OCI-LY7 (cell line): ENCODE measurements around the gene PFKP. TPM values are rescaled to one million over a fixed set of nuclear protein-coding genes. Genes with fewer than 3 reads are reported as not detected.

ENCODE experiments used
- BruUV-seq: library from RNA; stranded (reverse); fragments of 400-500 nt; replicated peaks from 2 replicates; lab custom pipeline; 2021; lab: Mats Ljungman, UMichigan
- CTCF ChIA-PET: fragments of 300-600 bp; sonication (Branson Sonifier 250); formaldehyde crosslinking; loops from one replicate; lab custom pipeline; 2022; ENCODE audit warnings: antibody characterized with exemption; ENCODE audit not compliant: unreplicated experiment; lab: Charles Lee
- POLR2A ChIA-PET: fragments of 300-600 bp; sonication (Branson Sonifier 250); formaldehyde crosslinking; loops from one replicate; lab custom pipeline; 2022; ENCODE audit warnings: antibody characterized with exemption; lab: Charles Lee
- DNase-seq: peaks from one replicate; pipeline ENCODE4 v3.0.0-alpha.2; 2015; ENCODE audit warnings: low spot score
- H2AFZ ChIP-seq: fragments of 200-600 bp; sonication (generic), shearing (Covaris generic); 2 replicates; pipeline ENCODE4 v1.6.1; 2014; ENCODE audit warnings: mild to moderate bottlenecking, antibody characterized with exemption, low read length, moderate library complexity
- H3K27ac ChIP-seq: fragments of 200-600 bp; sonication (generic); 2 replicates; pipeline ENCODE4 v1.5.1; 2014; ENCODE audit warnings: mixed run types, low read depth, mild to moderate bottlenecking, moderate library complexity, low read length, inconsistent platforms; ENCODE audit not compliant: poor library complexity, severe bottlenecking
- H3K36me3 ChIP-seq: fragments of 200-600 bp; sonication (generic); 2 replicates; pipeline ENCODE4 v1.6.1; 2014; ENCODE audit warnings: mild to moderate bottlenecking, antibody characterized with exemption, low read length, moderate library complexity, mixed read lengths; ENCODE audit not compliant: insufficient read depth
- H3K4me1 ChIP-seq: fragments of 200-600 bp; sonication (generic); 2 replicates; pipeline ENCODE4 v1.5.1; 2014; ENCODE audit warnings: mild to moderate bottlenecking, low read length; ENCODE audit not compliant: insufficient read depth, poor library complexity, severe bottlenecking
- H3K4me2 ChIP-seq: fragments of 200-600 bp; sonication (generic); 2 replicates; pipeline ENCODE4 v1.6.1; 2014; ENCODE audit warnings: mild to moderate bottlenecking, low read length
- H3K4me3 ChIP-seq: fragments of 200-600 bp; sonication (generic); 2 replicates; pipeline ENCODE4 v1.5.1; 2014; ENCODE audit warnings: mild to moderate bottlenecking, low read depth, low read length; ENCODE audit not compliant: poor library complexity, severe bottlenecking
- H3K79me2 ChIP-seq: fragments of 200-600 bp; sonication (generic); 2 replicates; pipeline ENCODE4 v1.6.1; 2016; ENCODE audit warnings: low read depth, mild to moderate bottlenecking, low read length, moderate library complexity, mixed read lengths; ENCODE audit not compliant: insufficient read depth
- H3K9me2 ChIP-seq: fragments of 200-600 bp; sonication (generic); 2 replicates; pipeline ENCODE4 v1.6.1; 2016; ENCODE audit warnings: mild to moderate bottlenecking, low read length, mixed read lengths; ENCODE audit not compliant: insufficient read depth
- H3K9me3 ChIP-seq: fragments of 200-600 bp; sonication (generic); 2 replicates; pipeline ENCODE4 v1.6.1; 2014; ENCODE audit warnings: mild to moderate bottlenecking, mixed run types, low read length, mixed read lengths
- H4K20me1 ChIP-seq: fragments of 200-600 bp; sonication (generic); 2 replicates; pipeline ENCODE4 v1.6.1; 2014; ENCODE audit warnings: mild to moderate bottlenecking, antibody characterized with exemption, low read length, moderate library complexity, mixed read lengths; ENCODE audit not compliant: insufficient read depth
- CTCF ChIP-seq: fragments of 200-600 bp; sonication (generic); conservative IDR thresholded peaks from 2 replicates; pipeline ENCODE4 v1.5.1; 2014; ENCODE audit warnings: mild to moderate bottlenecking, antibody characterized with exemption, low read length, moderate library complexity, mixed read lengths
- EZH2phosphoT487 ChIP-seq: fragments of 200-600 bp; sonication (generic); IDR thresholded peaks from 2 replicates; pipeline ENCODE4 v1.6.1; 2018; ENCODE audit warnings: low read depth, borderline replicate concordance, mild to moderate bottlenecking, mixed run types, antibody characterized with exemption, low read length, moderate library complexity, mixed read lengths
- intact Hi-C: fragments of 100-400 bp; cut with micrococcal nuclease; formaldehyde crosslinking; loops from one replicate; pipeline ENCODE4 v1.10.0; 2022; ENCODE audit not compliant: unreplicated experiment
- total RNA-seq, 2 experiments: library from RNA; depleted of rRNA in 1 of 2; stranded (reverse); fragments of >200 nt in 1 of 2; shearing (Covaris generic) in 1 of 2; gene quantifications; 2 replicates each; pipeline ENCODE4 v1.2.3, GENCODE V29; 2014 to 2022

Gene PFKP
- total RNA-seq, 2 experiments from 2014 or later: 85.4 to 154 TPM

- DNase-seq: no peak
- Histone ChIP-seq H3K4me1 (no peaks in the 10 kb centered on the region), H3K4me3 (no peak overlapping the region), H3K4me2 (no peak overlapping the region), H4K20me1 (peaks cover 14% of the 10 kb centered on the region), H3K36me3 (peaks cover 76% of the 10 kb centered on the region), H2AFZ (no peak overlapping the region), H3K27ac (no peak overlapping the region), H3K9me2 (no peaks in the 10 kb centered on the region), H3K9me3 (no peaks in the 10 kb centered on the region), H3K79me2 (peaks cover 68% of the 10 kb centered on the region)
- POLR2A ChIA-PET: no interaction called here
- TF ChIP-seq CTCF (no peak), EZH2phosphoT487 (no peak)
- no TSS peak for BruUV-seq
- intact Hi-C loops: no loop called here
- CTCF ChIA-PET: no interaction called here
Measured at GRCh38 chr10:3085785-3086567, 18.6 kb downstream of the PFKP start.

- intact Hi-C loops: no loop called here
- Histone ChIP-seq H3K9me3 (no peaks in the 10 kb centered on the region), H3K79me2 (peaks cover 92% of the 10 kb centered on the region), H3K27ac (no peak overlapping the region), H4K20me1 (peaks cover 23% of the 10 kb centered on the region; the same call in 1 of the 2 replicates), H3K36me3 (peaks cover 81% of the 10 kb centered on the region), H3K4me2 (no peak overlapping the region), H2AFZ (no peak overlapping the region), H3K9me2 (no peaks in the 10 kb centered on the region), H3K4me3 (no peak overlapping the region), H3K4me1 (no peaks in the 10 kb centered on the region)
- ChIA-PET POLR2A (interaction anchor here (1.8 kb wide), 1 partner anchor 10 kb away, joined by 6 read pairs; no protein-coding TSS in a partner anchor), CTCF (no interaction called here)
- no peak for TF ChIP-seq CTCF
- no peak for TF ChIP-seq EZH2phosphoT487
- DNase-seq: no peak
- BruUV-seq: no TSS peak
Measured at GRCh38 chr10:3090388-3090787, 23.0 kb downstream of the PFKP start.
